Measurements from ENCODE around the gene OR52J3.

Gene OR52J3

GRCh38 chr11:5059391-5059790 is 13.1 kb downstream of the OR52J3 start, which contains the start of gene OR52E2:
Gene OR52E2 (minus strand): TSS chr11:5059627. CDS start chr11:5059627, 0 bp downstream.
- no peak for DNase-seq (ENCODE audit: low read depth in 1 of 2, low spot score in 1 of 2)
- TF ChIP-seq JUND (IDR thresholded peaks at IDR 0.05; ENCODE audit: low read depth): no peak
- in situ Hi-C loops (cut with HindIII; ENCODE audit: low pct_unique_long_range_greater_than_20kb, low sequenced_read_pairs): no loop called here

- DNase-seq (ENCODE audit: low read depth in 1 of 2, low spot score in 1 of 2): no peak
- TF ChIP-seq JUND (IDR thresholded peaks at IDR 0.05; ENCODE audit: low read depth): no peak
- in situ Hi-C loops (cut with HindIII; ENCODE audit: low pct_unique_long_range_greater_than_20kb, low sequenced_read_pairs): no loop called here
Measured at GRCh38 chr11:5065027-5065426, 18.7 kb downstream of the OR52J3 start.

GRCh38 chr11:5069272-5069671 is 22.9 kb downstream of the OR52J3 start, which contains the start of gene OR52E1:
Gene OR52E1 (plus strand): TSS chr11:5069572.
- no peak for TF ChIP-seq JUND (IDR thresholded peaks at IDR 0.05; ENCODE audit: low read depth)
- in situ Hi-C loops (cut with HindIII; ENCODE audit: low pct_unique_long_range_greater_than_20kb, low sequenced_read_pairs): no loop called here
- DNase-seq (ENCODE audit: low read depth in 1 of 2, low spot score in 1 of 2): no peak

DNA sequence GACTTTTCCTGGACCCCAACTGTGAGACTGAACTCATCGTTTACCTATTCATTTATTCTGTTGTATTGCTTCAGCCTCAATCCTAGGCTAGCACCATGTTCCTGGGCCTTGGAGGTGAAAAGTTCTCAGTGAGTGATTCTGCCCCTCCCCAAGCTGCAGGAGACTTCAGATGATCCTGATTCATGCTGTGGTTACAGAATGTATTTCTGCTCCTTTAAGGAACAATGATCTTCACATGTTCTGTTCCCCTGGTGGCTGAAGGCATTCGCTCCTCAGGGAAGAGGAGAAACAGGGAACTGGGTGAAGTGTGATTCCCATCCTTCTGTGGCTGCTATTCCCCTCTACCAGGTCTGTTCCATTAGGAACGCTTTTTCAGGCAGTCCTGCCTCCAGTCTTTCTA is 25.5 kb downstream of the OR52J3 start:
- in situ Hi-C loops (cut with HindIII; ENCODE audit: low pct_unique_long_range_greater_than_20kb, low sequenced_read_pairs): no loop called here
- DNase-seq (ENCODE audit: low read depth in 1 of 2, low spot score in 1 of 2): no peak
- no peak for TF ChIP-seq JUND (IDR thresholded peaks at IDR 0.05; ENCODE audit: low read depth)

DNA sequence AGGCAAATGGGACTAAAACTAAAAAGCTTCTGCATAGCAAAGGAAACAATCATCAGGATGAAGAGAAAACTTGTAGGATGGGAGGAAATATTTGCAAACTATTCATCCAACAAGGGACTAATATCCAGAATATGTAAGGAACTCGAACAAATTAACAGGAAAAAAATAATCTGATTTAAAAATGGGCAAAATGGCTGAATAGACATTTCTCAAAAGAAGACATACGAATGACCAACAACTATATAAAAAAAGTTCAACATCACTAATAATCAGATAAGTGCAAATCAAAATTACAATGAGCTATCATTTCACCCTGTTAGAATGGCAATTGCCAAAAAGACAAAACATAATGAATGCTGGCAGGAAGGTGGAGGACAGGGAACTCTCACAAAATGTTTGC is 35.1 kb downstream of the OR52J3 start:
- no peak for TF ChIP-seq JUND (IDR thresholded peaks at IDR 0.05; ENCODE audit: low read depth)
- in situ Hi-C loops (cut with HindIII; ENCODE audit: low pct_unique_long_range_greater_than_20kb, low sequenced_read_pairs): no loop called here
- DNase-seq (ENCODE audit: low read depth in 1 of 2, low spot score in 1 of 2): no peak

- in situ Hi-C loops (cut with HindIII; ENCODE audit: low pct_unique_long_range_greater_than_20kb, low sequenced_read_pairs): no loop called here
- no peak for DNase-seq (ENCODE audit: low read depth in 1 of 2, low spot score in 1 of 2)
- no peak for TF ChIP-seq JUND (IDR thresholded peaks at IDR 0.05; ENCODE audit: low read depth)
Measured at GRCh38 chr11:5083602-5084001, 37.3 kb downstream of the OR52J3 start.

GRCh38 chr11:5088556-5088955 is 42.2 kb downstream of the OR52J3 start:
- no peak for DNase-seq (ENCODE audit: low read depth in 1 of 2, low spot score in 1 of 2)
- in situ Hi-C loops (cut with HindIII; ENCODE audit: low pct_unique_long_range_greater_than_20kb, low sequenced_read_pairs): no loop called here
- TF ChIP-seq JUND (IDR thresholded peaks at IDR 0.05; ENCODE audit: low read depth): no peak

DNA sequence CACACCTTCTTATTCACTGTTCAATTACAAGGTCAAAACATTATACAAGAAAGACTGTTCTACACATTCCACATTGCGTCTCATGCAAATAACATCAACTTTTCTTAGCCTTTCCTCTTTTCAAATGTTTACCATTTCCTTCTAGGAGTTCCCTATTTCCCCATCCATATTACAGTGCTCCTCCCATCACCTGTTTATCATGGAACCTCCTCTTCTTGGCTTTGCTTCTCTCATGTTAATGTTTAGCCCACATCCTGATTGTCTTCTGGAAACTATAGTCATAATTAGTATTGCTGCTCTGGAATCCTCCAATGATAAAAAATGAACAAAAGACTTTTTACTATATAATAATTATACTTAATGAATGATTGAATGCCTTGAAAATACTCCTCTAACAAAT is 44.3 kb downstream of the OR52J3 start:
- in situ Hi-C loops (cut with HindIII; ENCODE audit: low pct_unique_long_range_greater_than_20kb, low sequenced_read_pairs): no loop called here
- no peak for TF ChIP-seq JUND (IDR thresholded peaks at IDR 0.05; ENCODE audit: low read depth)
- DNase-seq (ENCODE audit: low read depth in 1 of 2, low spot score in 1 of 2): no peak

GRCh38 chr11:5092821-5093585 is 46.7 kb downstream of the OR52J3 start:
- in situ Hi-C loops (cut with HindIII; ENCODE audit: low pct_unique_long_range_greater_than_20kb, low sequenced_read_pairs): no loop called here
- no peak for TF ChIP-seq JUND (IDR thresholded peaks at IDR 0.05; ENCODE audit: low read depth)
- DNase-seq (ENCODE audit: low read depth in 1 of 2, low spot score in 1 of 2): no peak

- in situ Hi-C loops (cut with HindIII; ENCODE audit: low pct_unique_long_range_greater_than_20kb, low sequenced_read_pairs): no loop called here
- no peak for DNase-seq (ENCODE audit: low read depth in 1 of 2, low spot score in 1 of 2)
- TF ChIP-seq JUND (IDR thresholded peaks at IDR 0.05; ENCODE audit: low read depth): no peak
Measured at GRCh38 chr11:5096011-5096410, 49.7 kb downstream of the OR52J3 start.

All from T47D (cell line).